ENCODE data around the gene MROH2B. TPM values are rescaled to one million over a fixed set of nuclear protein-coding genes. Genes with fewer than 3 reads are reported as not detected.

MROH2B gene
- total RNA-seq, 1 experiment from 2014 or later, result not detected

DNA sequence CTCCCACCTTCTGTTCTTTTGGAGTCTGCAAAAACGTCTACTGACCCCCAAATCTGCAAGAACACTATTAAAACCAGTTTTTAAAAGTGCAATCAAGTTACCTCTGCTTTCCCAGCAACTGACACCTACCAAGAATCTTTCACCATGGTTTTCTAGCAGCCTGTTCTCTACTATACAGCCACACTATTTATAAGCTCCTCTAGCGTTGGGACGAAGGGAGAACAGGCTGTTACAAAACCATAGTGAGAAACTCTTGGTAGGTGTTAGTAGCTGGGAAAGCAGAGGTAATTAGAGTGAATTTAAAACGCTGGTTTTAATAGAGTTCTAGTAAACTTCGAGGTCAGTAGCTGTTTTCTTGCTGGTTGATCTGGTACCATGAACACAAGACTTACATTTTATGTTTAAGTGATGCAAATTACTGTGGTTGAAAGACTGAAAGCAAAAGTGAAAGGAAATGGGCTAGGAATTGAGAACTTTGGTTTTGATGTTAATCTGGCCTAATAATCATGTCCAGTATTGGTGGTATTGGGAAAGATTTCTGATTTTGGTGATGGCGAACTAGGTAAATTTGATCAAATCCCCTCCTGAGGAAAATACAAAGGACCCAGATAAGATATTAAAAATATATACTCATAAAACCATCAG lies 5.3 kb downstream of the MROH2B start:
- H3K79me2 ChIP-seq (ENCODE audit: insufficient read depth, low read length), result no peaks in the 10 kb centered on the region
- no peak overlapping the region for H2AFZ ChIP-seq (ENCODE audit: low read depth, low read length, poor library complexity, severe bottlenecking)
- ATAC-seq, result no peak
- no peaks in the 10 kb centered on the region for H3K9me3 ChIP-seq (ENCODE audit: control insufficient read depth in 1 of 2, insufficient read depth in 1 of 2, low read depth in 1 of 2, low read length in 2 of 2)
- no peaks in the 10 kb centered on the region for H3K27me3 ChIP-seq (ENCODE audit: insufficient read depth, low read length)
- no peak overlapping the region for H3K4me3 ChIP-seq (replicated peaks in 1 of 2; ENCODE audit: low read depth in 1 of 2, low read length in 2 of 2)
- ChIA-PET POLR2A (no interaction called here), CTCF (no interaction called here), RAD21 (ENCODE audit: low non-redundant PET in 1 of 2, low total read pairs in 2 of 2, uncharacterized antibody in 2 of 2, unreplicated experiment in 2 of 2) (no interaction called here)
- no peak overlapping the region for H3K9ac ChIP-seq (ENCODE audit: low read length)
- no peaks in the 10 kb centered on the region for H3K36me3 ChIP-seq (ENCODE audit: control insufficient read depth in 1 of 2, insufficient read depth in 2 of 2, low read length in 2 of 2)
- no peak overlapping the region for H3K4me2 ChIP-seq (ENCODE audit: low read length)
- no peak overlapping the region for H3K27ac ChIP-seq (ENCODE audit: low read depth, low read length)
- H3K4me1 ChIP-seq (ENCODE audit: control insufficient read depth in 1 of 2, insufficient read depth in 2 of 2, low read length in 2 of 2), result no peaks in the 10 kb centered on the region
- BruUV-seq (replicated peaks), result no TSS peak
- no peak for DNase-seq (ENCODE audit: low read depth, low spot score)
- H3K9me2 ChIP-seq (ENCODE audit: insufficient read depth), result no peaks in the 10 kb centered on the region
- no peaks in the 10 kb centered on the region for H4K20me1 ChIP-seq (ENCODE audit: insufficient read depth)
- intact Hi-C loops (cut with micrococcal nuclease), result no loop called here
- TF ChIP-seq, protein P1, sequence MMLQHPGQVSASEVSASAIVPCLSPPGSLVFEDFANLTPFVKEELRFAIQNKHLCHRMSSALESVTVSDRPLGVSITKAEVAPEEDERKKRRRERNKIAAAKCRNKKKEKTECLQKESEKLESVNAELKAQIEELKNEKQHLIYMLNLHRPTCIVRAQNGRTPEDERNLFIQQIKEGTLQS (IDR thresholded peaks at IDR 0.05), result no peak
- TF ChIP-seq EGR1 (IDR thresholded peaks at IDR 0.05; ENCODE audit: low read depth) (no peak), CBX3 (IDR thresholded peaks at IDR 0.05; ENCODE audit: low read depth) (no peak), RAD21 (IDR thresholded peaks at IDR 0.05; ENCODE audit: low read depth) (no peak), ZNF274 (IDR thresholded peaks at IDR 0.05; ENCODE audit: low read depth, low read length) (no peak), ZFX (IDR thresholded peaks at IDR 0.05) (no peak), EZH2phosphoT487 (IDR thresholded peaks at IDR 0.05; ENCODE audit: borderline replicate concordance) (no peak), SP1 (IDR thresholded peaks at IDR 0.05; ENCODE audit: low read depth) (no peak), POLR2A (IDR thresholded peaks at IDR 0.05; ENCODE audit: borderline replicate concordance, extremely low read depth, insufficient read depth, insufficient read length) (no peak), POLR2AphosphoS5 (IDR thresholded peaks at IDR 0.05; ENCODE audit: low read depth, low read length) (no peak), YY1 (IDR thresholded peaks at IDR 0.05; ENCODE audit: extremely low read depth, insufficient replicate concordance, low read depth, low read length) (no peak), EZH2 (IDR thresholded peaks at IDR 0.05) (no peak), SRF (IDR thresholded peaks at IDR 0.05; ENCODE audit: low read depth) (no peak)
- TF ChIP-seq, protein P2, sequence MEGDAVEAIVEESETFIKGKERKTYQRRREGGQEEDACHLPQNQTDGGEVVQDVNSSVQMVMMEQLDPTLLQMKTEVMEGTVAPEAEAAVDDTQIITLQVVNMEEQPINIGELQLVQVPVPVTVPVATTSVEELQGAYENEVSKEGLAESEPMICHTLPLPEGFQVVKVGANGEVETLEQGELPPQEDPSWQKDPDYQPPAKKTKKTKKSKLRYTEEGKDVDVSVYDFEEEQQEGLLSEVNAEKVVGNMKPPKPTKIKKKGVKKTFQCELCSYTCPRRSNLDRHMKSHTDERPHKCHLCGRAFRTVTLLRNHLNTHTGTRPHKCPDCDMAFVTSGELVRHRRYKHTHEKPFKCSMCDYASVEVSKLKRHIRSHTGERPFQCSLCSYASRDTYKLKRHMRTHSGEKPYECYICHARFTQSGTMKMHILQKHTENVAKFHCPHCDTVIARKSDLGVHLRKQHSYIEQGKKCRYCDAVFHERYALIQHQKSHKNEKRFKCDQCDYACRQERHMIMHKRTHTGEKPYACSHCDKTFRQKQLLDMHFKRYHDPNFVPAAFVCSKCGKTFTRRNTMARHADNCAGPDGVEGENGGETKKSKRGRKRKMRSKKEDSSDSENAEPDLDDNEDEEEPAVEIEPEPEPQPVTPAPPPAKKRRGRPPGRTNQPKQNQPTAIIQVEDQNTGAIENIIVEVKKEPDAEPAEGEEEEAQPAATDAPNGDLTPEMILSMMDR (IDR thresholded peaks at IDR 0.05 in 2 of 3, conservative IDR thresholded peaks at IDR 0.05 in 1 of 3; ENCODE audit: borderline replicate concordance in 1 of 3, insufficient read depth in 1 of 3, low read depth in 2 of 3, low read length in 2 of 3), result no peak
- TF ChIP-seq, protein P3, sequence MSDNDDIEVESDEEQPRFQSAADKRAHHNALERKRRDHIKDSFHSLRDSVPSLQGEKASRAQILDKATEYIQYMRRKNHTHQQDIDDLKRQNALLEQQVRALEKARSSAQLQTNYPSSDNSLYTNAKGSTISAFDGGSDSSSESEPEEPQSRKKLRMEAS (IDR thresholded peaks at IDR 0.05), result no peak
- TF ChIP-seq, protein P4, sequence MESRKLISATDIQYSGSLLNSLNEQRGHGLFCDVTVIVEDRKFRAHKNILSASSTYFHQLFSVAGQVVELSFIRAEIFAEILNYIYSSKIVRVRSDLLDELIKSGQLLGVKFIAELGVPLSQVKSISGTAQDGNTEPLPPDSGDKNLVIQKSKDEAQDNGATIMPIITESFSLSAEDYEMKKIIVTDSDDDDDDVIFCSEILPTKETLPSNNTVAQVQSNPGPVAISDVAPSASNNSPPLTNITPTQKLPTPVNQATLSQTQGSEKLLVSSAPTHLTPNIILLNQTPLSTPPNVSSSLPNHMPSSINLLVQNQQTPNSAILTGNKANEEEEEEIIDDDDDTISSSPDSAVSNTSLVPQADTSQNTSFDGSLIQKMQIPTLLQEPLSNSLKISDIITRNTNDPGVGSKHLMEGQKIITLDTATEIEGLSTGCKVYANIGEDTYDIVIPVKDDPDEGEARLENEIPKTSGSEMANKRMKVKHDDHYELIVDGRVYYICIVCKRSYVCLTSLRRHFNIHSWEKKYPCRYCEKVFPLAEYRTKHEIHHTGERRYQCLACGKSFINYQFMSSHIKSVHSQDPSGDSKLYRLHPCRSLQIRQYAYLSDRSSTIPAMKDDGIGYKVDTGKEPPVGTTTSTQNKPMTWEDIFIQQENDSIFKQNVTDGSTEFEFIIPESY (IDR thresholded peaks at IDR 0.05; ENCODE audit: extremely low read depth, insufficient replicate concordance, low read length), result no peak

All from HCT116 (cell line).